Ureter (tissue), 1 donor: ENCODE results near the gene MARCHF4. TPM values are rescaled to one million over a fixed set of nuclear protein-coding genes. Genes with fewer than 3 reads are reported as not detected.
"Not testable (repeated sequence)": the region's sequence is repeated elsewhere in the genome, so short reads cannot be mapped to it uniquely, and the experiment has no call there.

ENCODE experiments used
- DNase-seq: peaks from one replicate; pipeline ENCODE4 v3.0.0-alpha.2; 2020; ENCODE audit warnings: low spot score
- total RNA-seq: library from RNA; stranded (reverse); gene quantifications from one replicate; pipeline ENCODE4 v1.2.4, GENCODE V29; 2023
- donor health status: DM: yes; HTN: yes; CAD: no.

Gene MARCHF4
- total RNA-seq, 1 donor from 2014 or later = not detected

GRCh38 chr2:216392018-216392562, 19.8 kb upstream of the MARCHF4 start:
- DNase-seq = no peak

GRCh38 chr2:216391401-216391800, 19.1 kb upstream of the MARCHF4 start:
- DNase-seq = no peak

GRCh38 chr2:216389570-216389969, 17.3 kb upstream of the MARCHF4 start:
- no peak for DNase-seq

GRCh38 chr2:216388046-216388884, 16.0 kb upstream of the MARCHF4 start:
- DNase-seq = no peak

GRCh38 chr2:216387262-216387661, 15.0 kb upstream of the MARCHF4 start:
- DNase-seq = no peak

- DNase-seq = no peak
Measured at GRCh38 chr2:216385478-216385877, 13.2 kb upstream of the MARCHF4 start.

- DNase-seq = not testable (repeated sequence)
Measured at GRCh38 chr2:216384409-216384808, 12.1 kb upstream of the MARCHF4 start.

GRCh38 chr2:216379977-216380376, 7.7 kb upstream of the MARCHF4 start:
- DNase-seq = no peak

- DNase-seq = no peak
Measured at GRCh38 chr2:216375286-216375685, 3.0 kb upstream of the MARCHF4 start.

GRCh38 chr2:216373896-216374295, 1.6 kb upstream of the MARCHF4 start:
- DNase-seq = no peak

- no peak for DNase-seq
Measured at GRCh38 chr2:216372761-216373291, 543 bp upstream of the MARCHF4 start.

- no peak for DNase-seq
Measured at GRCh38 chr2:216370961-216371712, 1.1 kb downstream of the MARCHF4 start.

- DNase-seq = no peak
Measured at GRCh38 chr2:216369821-216370220, 2.5 kb downstream of the MARCHF4 start.

- DNase-seq = no peak
Measured at GRCh38 chr2:216366777-216367471, 5.4 kb downstream of the MARCHF4 start.

GRCh38 chr2:216365518-216365917, 6.8 kb downstream of the MARCHF4 start:
- DNase-seq = no peak

GRCh38 chr2:216363221-216363620, 9.1 kb downstream of the MARCHF4 start:
- DNase-seq = no peak

- DNase-seq = no peak
Measured at GRCh38 chr2:216362730-216363129, 9.6 kb downstream of the MARCHF4 start.

GRCh38 chr2:216355711-216356110, 16.6 kb downstream of the MARCHF4 start:
- no peak for DNase-seq

- no peak for DNase-seq
Measured at GRCh38 chr2:216354306-216354705, 18.0 kb downstream of the MARCHF4 start.

- no peak for DNase-seq
Measured at GRCh38 chr2:216352653-216353270, 19.5 kb downstream of the MARCHF4 start.

- DNase-seq = no peak
Measured at GRCh38 chr2:216351172-216351925, 20.9 kb downstream of the MARCHF4 start.
